ENCODE results near the gene PPP1R1C.

- no peak for TF ChIP-seq CTCF (IDR thresholded peaks at IDR 0.05)
- no peak for TF ChIP-seq EZH2 (IDR thresholded peaks at IDR 0.05; ENCODE audit: borderline replicate concordance, insufficient read depth, low read depth, low read length, poor library complexity, severe bottlenecking)
These were observed 48.2 kb upstream of the PPP1R1C start for GRCh38 chr2:181937473-181937872.
